GM19397 (cell line): Measurements from ENCODE around the gene LRP3.
"Not testable (repeated sequence)": the region's sequence is repeated elsewhere in the genome, so short reads cannot be mapped to it uniquely, and the experiment has no call there.

Source experiments
- ATAC-seq: cut with Tn5 transposase; IDR thresholded peaks from one replicate; pipeline ENCODE4 v1.9.1; 2021; ENCODE audit warnings: mild to moderate bottlenecking, moderate library complexity; ENCODE audit not compliant: unreplicated experiment

LRP3 gene

GRCh38 chr19:33201886-33202545, 7.9 kb downstream of the LRP3 start:
- ATAC-seq: no peak

- no peak for ATAC-seq
These were observed 8.7 kb downstream of the LRP3 start for GRCh38 chr19:33202546-33203507.

GRCh38 chr19:33203529-33203928, 9.4 kb downstream of the LRP3 start:
- no peak for ATAC-seq

- no peak for ATAC-seq
These were observed 10.2 kb downstream of the LRP3 start for GRCh38 chr19:33204136-33204973.

GRCh38 chr19:33205110-33205509, 11.0 kb downstream of the LRP3 start:
- ATAC-seq: no peak

GRCh38 chr19:33205531-33206260, 11.6 kb downstream of the LRP3 start:
- no peak for ATAC-seq

GRCh38 chr19:33206261-33207039, 12.3 kb downstream of the LRP3 start:
- ATAC-seq: no peak

- ATAC-seq: no peak
These were observed 13.0 kb downstream of the LRP3 start for GRCh38 chr19:33207040-33207620.

- no peak for ATAC-seq
These were observed 13.8 kb downstream of the LRP3 start for GRCh38 chr19:33207903-33208302.

- ATAC-seq: no peak
These were observed 14.3 kb downstream of the LRP3 start for GRCh38 chr19:33208371-33208895.

- no peak for ATAC-seq
These were observed 15.0 kb downstream of the LRP3 start for GRCh38 chr19:33208904-33209849.

- ATAC-seq: not testable (repeated sequence)
These were observed 15.7 kb downstream of the LRP3 start for GRCh38 chr19:33209850-33210230.

- no peak for ATAC-seq
These were observed 16.3 kb downstream of the LRP3 start for GRCh38 chr19:33210266-33210940.

- no peak for ATAC-seq
These were observed 17.8 kb downstream of the LRP3 start for GRCh38 chr19:33211794-33212435.

- ATAC-seq: no peak
These were observed 18.5 kb downstream of the LRP3 start for GRCh38 chr19:33212436-33213172.

- no peak for ATAC-seq
These were observed 20.5 kb downstream of the LRP3 start for GRCh38 chr19:33214596-33214995.
